Neural progenitor cell (in vitro differentiated cells): Measurements from ENCODE around the gene IGSF8. TPM values are rescaled to one million over a fixed set of nuclear protein-coding genes. Genes with fewer than 3 reads are reported as not detected.

Experiments
- DNase-seq: peaks from one replicate; pipeline ENCODE4 v3.0.0-alpha.2; 2016; ENCODE audit warnings: low spot score
- H2AFZ ChIP-seq: fragments of 200-600 bp; sonication (generic); replicated peaks from 2 replicates; pipeline ENCODE4 v1.6.1; 2016; ENCODE audit warnings: antibody characterized with exemption
- H3F3A ChIP-seq: fragments of 200-600 bp; sonication (generic); 2 replicates; pipeline ENCODE4 v1.6.1; 2016; ENCODE audit warnings: antibody characterized with exemption, low read depth
- H3K27ac ChIP-seq: fragments of 200-600 bp; sonication (generic); 2 replicates; pipeline ENCODE4 v1.5.1; 2016; ENCODE audit warnings: mild to moderate bottlenecking
- H3K27me3 ChIP-seq: fragments of 200-600 bp; sonication (generic); 2 replicates; pipeline ENCODE4 v1.6.1; 2016; ENCODE audit warnings: mild to moderate bottlenecking, moderate library complexity
- H3K36me3 ChIP-seq: fragments of 200-600 bp; sonication (generic); 2 replicates; pipeline ENCODE4 v1.5.1; 2016
- H3K4me1 ChIP-seq: fragments of 200-600 bp; sonication (generic); 2 replicates; pipeline ENCODE4 v1.6.1; 2016; ENCODE audit warnings: mixed run types
- H3K4me2 ChIP-seq: fragments of 200-600 bp; sonication (generic); 2 replicates; pipeline ENCODE4 v1.6.1; 2016
- H3K4me3 ChIP-seq: fragments of 200-600 bp; sonication (generic); 2 replicates; pipeline ENCODE4 v1.5.1; 2016
- H3K79me2 ChIP-seq: fragments of 200-600 bp; sonication (generic); 2 replicates; pipeline ENCODE4 v1.6.1; 2016; ENCODE audit warnings: low read depth
- H3K9ac ChIP-seq: fragments of 200-600 bp; sonication (generic); 2 replicates; pipeline ENCODE4 v1.6.1; 2016
- H3K9me3 ChIP-seq: fragments of 200-600 bp; sonication (generic); 2 replicates; pipeline ENCODE4 v1.5.1; 2016; ENCODE audit warnings: low read depth
- H4K20me1 ChIP-seq: fragments of 200-600 bp; sonication (generic); 2 replicates; pipeline ENCODE4 v1.6.1; 2016; ENCODE audit warnings: low read depth
- H3K27ac Mint-ChIP-seq: 3 replicates; pipeline ENCODE4 v1.8.0; 2021; ENCODE audit warnings: mixed read lengths
- H3K27me3 Mint-ChIP-seq: 2 replicates; pipeline ENCODE4 v1.8.0; 2022; ENCODE audit warnings: low read depth, mild to moderate bottlenecking, inconsistent platforms, moderate library complexity, mixed read lengths; ENCODE audit not compliant: insufficient read depth
- H3K36me3 Mint-ChIP-seq: 3 replicates; pipeline ENCODE4 v1.8.0; 2021; ENCODE audit warnings: mixed read lengths
- H3K4me1 Mint-ChIP-seq: 3 replicates; pipeline ENCODE4 v1.8.0; 2021; ENCODE audit warnings: mixed read lengths
- H3K4me3 Mint-ChIP-seq: 3 replicates; pipeline ENCODE4 v1.8.0; 2021; ENCODE audit warnings: mild to moderate bottlenecking, moderate library complexity, mixed read lengths
- H3K9me3 Mint-ChIP-seq: 3 replicates; pipeline ENCODE4 v1.8.0; 2020; ENCODE audit warnings: mixed read lengths
- CTCF ChIP-seq: fragments of 200-600 bp; sonication (generic); IDR thresholded peaks from 2 replicates; pipeline ENCODE4 v1.5.1; 2017; ENCODE audit warnings: antibody characterized with exemption, mild to moderate bottlenecking
- EZH2 ChIP-seq: fragments of 200-600 bp; sonication (generic); IDR thresholded peaks from 2 replicates; pipeline ENCODE4 v1.6.1; 2017; ENCODE audit warnings: antibody characterized with exemption, mild to moderate bottlenecking, moderate library complexity
- EZH2phosphoT487 ChIP-seq: fragments of 200-600 bp; sonication (generic); IDR thresholded peaks from 2 replicates; pipeline ENCODE4 v1.6.1; 2017; ENCODE audit warnings: antibody characterized with exemption
- total RNA-seq: library from RNA; depleted of rRNA; stranded (reverse); fragments of >200 nt; gene quantifications from 2 replicates; pipeline ENCODE4 v1.2.3, GENCODE V29; 2015; ENCODE audit warnings: low replicate concordance

IGSF8 gene
- total RNA-seq, 1 donor from 2014 or later: 9.4 TPM

DNA sequence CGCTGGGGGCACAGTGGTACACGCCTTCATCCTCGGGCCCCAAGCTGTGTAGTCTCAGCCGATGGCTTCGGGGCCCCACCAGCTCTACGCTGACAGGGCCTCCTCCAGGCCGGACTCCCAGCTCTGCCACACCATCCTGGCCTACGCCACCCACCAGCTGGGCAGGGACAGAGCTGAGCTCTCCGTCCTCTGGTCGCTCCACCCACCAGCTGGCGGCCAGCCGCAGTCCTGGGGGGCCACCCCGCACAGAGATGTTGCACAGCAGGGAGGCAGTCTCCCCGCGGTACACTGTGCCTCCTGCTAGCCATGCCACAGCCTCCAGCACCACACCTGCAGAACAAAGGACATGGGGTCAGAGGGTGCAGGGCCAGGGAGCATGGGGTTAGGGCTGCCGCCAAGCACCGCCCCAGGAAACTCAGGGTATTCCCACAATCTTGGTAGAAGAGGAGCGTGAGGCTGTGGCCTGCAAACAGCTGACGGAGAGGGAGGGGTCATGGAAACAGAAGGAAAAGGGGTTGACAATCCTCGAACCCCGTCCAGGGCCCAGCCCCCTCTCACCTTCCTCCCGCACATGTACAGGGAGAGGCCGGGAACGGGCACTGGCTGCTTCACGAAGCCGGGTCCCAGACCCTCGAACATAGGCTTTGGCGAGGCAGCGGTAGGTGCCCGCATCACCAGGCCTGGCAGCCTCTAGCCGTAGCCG, 5.9 kb downstream of the IGSF8 start:
- TF ChIP-seq CTCF: no peak
- no peak for TF ChIP-seq EZH2
- no peak for TF ChIP-seq EZH2phosphoT487
- H3K9ac ChIP-seq: no peak overlapping the region
- no peak overlapping the region for H3K4me2 ChIP-seq
- Mint-ChIP-seq H3K27me3 (peaks cover 4% of the 10 kb centered on the region), H3K4me1 (peaks cover 20% of the 10 kb centered on the region), H3K27ac (no peak overlapping the region), H3K36me3 (no peaks in the 10 kb centered on the region), H3K9me3 (no peaks in the 10 kb centered on the region), H3K4me3 (no peak overlapping the region)
- H3K79me2 ChIP-seq: peaks cover 10% of the 10 kb centered on the region
- H3K4me1 ChIP-seq: peaks cover 14% of the 10 kb centered on the region
- H2AFZ ChIP-seq: no peak overlapping the region
- no peaks in the 10 kb centered on the region for H3K36me3 ChIP-seq
- no peak overlapping the region for H3K27ac ChIP-seq
- no peak for DNase-seq
- peaks cover 4% of the 10 kb centered on the region for H3F3A ChIP-seq
- peaks cover 11% of the 10 kb centered on the region for H4K20me1 ChIP-seq
- peaks cover 2% of the 10 kb centered on the region for H3K27me3 ChIP-seq
- no peaks in the 10 kb centered on the region for H3K9me3 ChIP-seq
- no peak overlapping the region for H3K4me3 ChIP-seq

DNA sequence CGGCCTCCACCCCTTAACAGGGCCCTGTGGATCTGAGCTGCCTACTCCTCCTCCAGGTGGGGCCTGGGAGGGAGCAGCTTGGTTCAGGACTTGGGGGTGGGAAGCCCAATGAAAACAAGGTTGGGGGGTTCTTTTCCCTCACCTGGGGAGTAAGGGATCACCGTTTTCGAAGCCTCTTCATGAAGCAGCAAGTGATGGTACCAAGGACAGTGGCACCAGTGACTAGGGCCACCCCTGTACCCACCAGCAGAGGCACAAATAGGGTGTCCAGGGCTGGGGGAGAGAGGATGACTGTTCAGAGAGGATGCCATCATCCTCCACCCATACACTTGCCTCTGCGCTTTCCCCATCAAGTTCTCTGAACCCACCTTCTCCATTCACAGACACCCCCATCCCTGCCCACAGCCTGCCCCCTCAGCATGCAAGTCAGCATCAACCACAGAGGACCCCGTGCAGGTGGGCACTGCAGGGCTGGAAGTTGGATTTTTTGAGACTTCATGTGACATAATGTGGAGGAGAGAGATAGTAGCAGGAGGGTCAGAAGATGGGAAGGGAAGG, 6.7 kb downstream of the IGSF8 start:
- no peaks in the 10 kb centered on the region for H3K36me3 ChIP-seq
- H3K27me3 Mint-ChIP-seq: peaks cover 7% of the 10 kb centered on the region
- TF ChIP-seq CTCF (no peak), EZH2 (no peak), EZH2phosphoT487 (no peak)
- peaks cover 2% of the 10 kb centered on the region for H3K79me2 ChIP-seq
- no peak for DNase-seq
- H3F3A ChIP-seq: peaks cover 4% of the 10 kb centered on the region
- no peaks in the 10 kb centered on the region for H3K9me3 ChIP-seq
- H3K36me3 Mint-ChIP-seq: no peaks in the 10 kb centered on the region
- peaks cover 13% of the 10 kb centered on the region for H3K4me1 Mint-ChIP-seq
- no peak overlapping the region for H3K4me3 ChIP-seq
- peaks cover 5% of the 10 kb centered on the region for H3K27me3 ChIP-seq
- no peak overlapping the region for H3K9ac ChIP-seq
- H3K9me3 Mint-ChIP-seq: no peaks in the 10 kb centered on the region
- H3K4me1 ChIP-seq: peaks cover 9% of the 10 kb centered on the region
- H3K27ac ChIP-seq: no peak overlapping the region
- no peak overlapping the region for H3K4me2 ChIP-seq
- no peak overlapping the region for H2AFZ ChIP-seq
- H3K4me3 Mint-ChIP-seq: no peak overlapping the region
- peaks cover 7% of the 10 kb centered on the region for H4K20me1 ChIP-seq
- H3K27ac Mint-ChIP-seq: no peak overlapping the region

GRCh38 chr1:160090760-160091159, 7.7 kb downstream of the IGSF8 start:
- H3K9me3 Mint-ChIP-seq: no peaks in the 10 kb centered on the region

More at GRCh38 chr1:160090760-160091159, 7.7 kb downstream of the IGSF8 start:
- Histone ChIP-seq H3K9ac (no peak overlapping the region), H3K36me3 (no peaks in the 10 kb centered on the region), H4K20me1 (no peaks in the 10 kb centered on the region), H3F3A (no peaks in the 10 kb centered on the region), H3K4me3 (no peak overlapping the region), H3K27ac (no peak overlapping the region), H3K4me2 (no peak overlapping the region), H3K4me1 (peaks cover 5% of the 10 kb centered on the region), H2AFZ (no peak overlapping the region), H3K27me3 (peaks cover 14% of the 10 kb centered on the region), H3K9me3 (no peaks in the 10 kb centered on the region), H3K79me2 (no peaks in the 10 kb centered on the region)
- H3K4me3 Mint-ChIP-seq: no peak overlapping the region
- H3K27me3 Mint-ChIP-seq: peaks cover 8% of the 10 kb centered on the region
- no peak for DNase-seq
- TF ChIP-seq EZH2phosphoT487 (no peak), CTCF (no peak), EZH2 (no peak)
- H3K27ac Mint-ChIP-seq: no peak overlapping the region
- H3K36me3 Mint-ChIP-seq: no peaks in the 10 kb centered on the region
- H3K4me1 Mint-ChIP-seq: peaks cover 11% of the 10 kb centered on the region
